Activated CD4-positive, alpha-beta memory T cell treated with anti-CD3 and anti-CD28 coated beads, Interleukin-2, amount 10 ng/mL, durations not matched to agents 7 days and 5 days (primary cell): ENCODE results near the gene PLEKHG3. TPM values are rescaled to one million over a fixed set of nuclear protein-coding genes. Genes with fewer than 3 reads are reported as not detected.

ENCODE experiments used
- CTCF ChIA-PET: fragments of 350-600 bp; sonication (Branson Sonifier 250); formaldehyde crosslinking; loops from one replicate; lab custom pipeline; 2021; ENCODE audit warnings: antibody characterized with exemption, inconsistent platforms; lab: Charles Lee
- POLR2A ChIA-PET: fragments of 350-600 bp; sonication (Branson Sonifier 250); formaldehyde crosslinking; loops from one replicate; lab custom pipeline; 2021; ENCODE audit warnings: antibody characterized with exemption; lab: Charles Lee
- DNase-seq: peaks from one replicate; pipeline ENCODE4 v3.0.0-alpha.2; 2020
- H3K27ac Mint-ChIP-seq: one replicate; pipeline ENCODE4 v1.8.0; 2021; ENCODE audit warnings: mild to moderate bottlenecking, mixed read lengths
- H3K27me3 Mint-ChIP-seq: one replicate; pipeline ENCODE4 v1.8.0; 2021; ENCODE audit warnings: mixed read lengths
- H3K36me3 Mint-ChIP-seq: one replicate; pipeline ENCODE4 v1.8.0; 2021; ENCODE audit warnings: low read depth, mixed read lengths
- H3K4me1 Mint-ChIP-seq: one replicate; pipeline ENCODE4 v1.8.0; 2021; ENCODE audit warnings: mixed read lengths
- H3K4me3 Mint-ChIP-seq: one replicate; pipeline ENCODE4 v1.8.0; 2021; ENCODE audit warnings: mild to moderate bottlenecking, mixed read lengths
- H3K9me3 Mint-ChIP-seq: one replicate; pipeline ENCODE4 v1.8.0; 2021; ENCODE audit warnings: mixed read lengths
- total RNA-seq, 2 experiments: library from RNA; stranded (reverse); gene quantifications; one replicate each; pipeline ENCODE4 v1.2.3, GENCODE V29; 2021

PLEKHG3 gene
- total RNA-seq, 2 experiments from 2014 or later: 126 to 133 TPM

DNA sequence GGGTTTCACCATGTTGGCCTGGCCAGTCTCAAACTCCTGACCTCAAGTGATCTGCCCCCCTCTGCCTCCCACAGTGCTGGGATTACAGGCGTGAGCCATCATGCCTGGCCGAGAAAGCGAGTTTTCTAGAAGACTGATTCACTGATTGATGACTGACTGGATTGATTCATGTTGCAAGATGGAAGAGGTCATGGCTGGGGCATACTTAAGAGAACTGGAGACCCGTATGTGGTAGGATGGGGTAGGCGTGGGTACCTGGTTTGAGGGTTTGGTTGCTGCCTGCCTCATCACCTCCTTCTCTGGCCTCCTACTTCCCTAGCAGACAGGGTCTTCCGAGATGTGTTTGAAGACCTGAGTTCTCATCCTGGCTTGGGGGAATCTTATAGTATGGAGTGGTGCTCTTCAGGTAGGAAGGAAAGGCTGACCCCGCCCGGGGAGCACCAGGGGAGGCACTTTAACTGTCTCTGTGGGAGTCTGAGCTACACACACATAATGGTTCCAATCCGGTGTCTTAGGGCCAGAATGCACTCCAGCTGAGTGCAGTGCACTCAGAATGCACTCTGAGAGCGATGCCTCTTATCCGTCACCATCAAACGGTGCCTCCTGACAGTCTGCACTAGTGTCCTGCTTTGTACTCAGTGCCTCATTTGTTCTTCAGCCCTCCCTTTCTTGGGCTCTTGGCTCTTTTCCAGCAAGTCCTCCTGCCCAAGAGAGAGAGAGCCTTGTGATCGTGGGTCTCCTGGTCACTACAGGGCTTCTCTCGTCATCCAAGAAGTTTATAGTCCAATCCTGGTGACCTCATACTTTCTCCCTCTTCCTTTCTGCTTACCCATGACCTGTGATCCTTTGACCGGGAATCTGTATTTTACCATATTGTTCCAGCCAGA, 19.7 kb downstream of the PLEKHG3 start:
- peaks cover 99% of the 10 kb centered on the region for H3K4me1 Mint-ChIP-seq
- DNase-seq: peak; percentile 59
- H3K9me3 Mint-ChIP-seq: no peaks in the 10 kb centered on the region
- POLR2A ChIA-PET: interaction anchor here (0.9 to 9.1 kb wide), 16 partner anchors 11 to 191 kb away, joined by 3 to 230 read pairs (median 5); partner anchors contain the start of gene PLEKHG3
- CTCF ChIA-PET: interaction anchor here (1.0 to 4.3 kb wide), 9 partner anchors 17 to 53 kb away, joined by 3 to 30 read pairs (median 7); no protein-coding TSS in a partner anchor
- no peaks in the 10 kb centered on the region for H3K27me3 Mint-ChIP-seq
- H3K36me3 Mint-ChIP-seq: peaks cover 69% of the 10 kb centered on the region
- peak overlapping the region; percentile 76 for H3K4me3 Mint-ChIP-seq
- H3K27ac Mint-ChIP-seq: peak overlapping the region; percentile 96

DNA sequence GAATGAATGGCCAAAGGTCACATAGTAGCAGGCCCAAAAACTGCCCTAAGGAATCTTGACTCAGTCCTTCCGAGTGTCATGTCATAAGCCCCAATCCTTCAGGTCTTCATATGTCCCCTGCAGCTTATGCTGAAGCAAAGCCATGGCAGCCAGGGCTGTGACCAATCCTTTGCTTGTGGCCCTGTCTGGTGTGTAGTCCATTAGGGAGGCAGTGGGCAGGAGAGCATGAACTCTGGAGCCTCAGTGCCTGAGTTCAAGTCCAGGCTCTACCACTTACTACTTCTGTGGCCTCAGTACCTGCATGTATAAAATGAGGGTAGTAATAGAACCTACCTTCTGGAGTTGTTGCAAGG, 20.3 kb downstream of the PLEKHG3 start:
- no peak for DNase-seq
- ChIA-PET CTCF (interaction anchor here (1.0 to 4.3 kb wide), 8 partner anchors 10 to 52 kb away, joined by 3 to 30 read pairs (median 4); no protein-coding TSS in a partner anchor), POLR2A (interaction anchor here (1.1 to 9.1 kb wide), 8 partner anchors 11 to 191 kb away, joined by 3 to 230 read pairs (median 16); partner anchors contain the start of gene PLEKHG3)
- peaks cover 100% of the 10 kb centered on the region for H3K4me1 Mint-ChIP-seq
- H3K27me3 Mint-ChIP-seq: no peaks in the 10 kb centered on the region
- H3K36me3 Mint-ChIP-seq: peaks cover 72% of the 10 kb centered on the region
- peak overlapping the region; percentile 76 for H3K4me3 Mint-ChIP-seq
- no peaks in the 10 kb centered on the region for H3K9me3 Mint-ChIP-seq
- peak overlapping the region; percentile 96 for H3K27ac Mint-ChIP-seq

DNA sequence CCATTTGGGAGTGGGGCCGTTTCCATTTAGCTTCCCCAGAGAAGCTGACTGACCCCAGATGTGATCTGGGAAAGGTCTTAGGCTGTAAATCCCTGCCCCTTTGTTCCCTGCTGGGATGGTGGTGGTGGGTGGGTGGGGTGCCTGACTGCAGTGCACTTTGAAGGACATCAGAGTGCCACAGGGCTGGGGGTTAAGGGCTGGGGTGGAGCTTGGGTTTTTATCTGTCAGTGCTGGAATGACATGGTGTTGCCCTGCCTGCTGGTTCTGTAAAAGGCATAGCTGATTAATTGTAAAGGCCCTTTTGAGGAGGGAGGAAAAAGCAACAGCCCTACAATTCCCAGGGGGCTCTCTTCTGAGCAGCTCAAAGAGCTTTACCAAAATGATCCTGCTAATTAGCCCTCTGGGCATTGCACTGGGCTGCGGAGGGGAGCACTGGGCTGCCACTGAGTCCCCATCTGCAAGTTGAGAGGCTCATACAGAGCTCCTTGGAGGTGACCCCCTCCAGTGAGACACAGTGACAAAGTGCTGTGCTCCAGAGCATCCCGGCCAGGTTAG, 21.1 kb downstream of the PLEKHG3 start:
- peak overlapping the region; percentile 96 for H3K27ac Mint-ChIP-seq

DNA sequence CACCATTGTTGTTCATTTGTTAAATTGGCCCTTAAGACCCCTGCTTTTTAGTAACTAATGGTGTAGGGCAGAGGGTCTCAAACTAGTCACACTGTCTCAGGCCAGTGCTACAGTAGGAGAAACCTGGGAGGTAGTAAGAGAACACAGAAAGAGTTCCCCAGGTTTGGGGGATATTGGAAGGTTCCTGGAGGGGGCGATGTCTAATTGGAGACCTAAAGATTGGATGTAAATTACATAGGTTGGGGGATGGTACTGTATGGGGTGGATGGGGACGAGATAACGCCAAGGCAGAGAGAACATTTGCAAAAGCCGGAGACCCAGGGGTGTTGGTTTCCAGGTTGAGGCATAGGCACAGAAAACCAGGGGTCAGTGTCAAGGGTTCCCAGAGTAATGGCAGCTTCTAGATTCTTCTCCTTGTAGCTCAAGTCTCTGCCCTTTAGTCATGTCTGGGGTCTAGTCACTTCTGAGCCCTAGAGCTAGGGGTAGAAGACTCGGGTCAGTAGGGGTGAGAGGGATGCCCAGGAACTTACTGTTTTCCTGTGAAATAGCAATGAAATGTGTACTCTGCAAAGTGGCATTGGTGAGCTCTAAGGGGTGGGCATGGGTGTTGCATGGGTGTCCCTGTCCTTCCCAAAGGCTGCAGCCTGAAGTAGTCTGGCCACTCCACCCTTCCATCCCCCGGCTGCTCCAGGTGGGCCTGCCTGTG, 21.8 kb downstream of the PLEKHG3 start:
- peaks cover 97% of the 10 kb centered on the region for H3K4me1 Mint-ChIP-seq
- H3K27me3 Mint-ChIP-seq: no peaks in the 10 kb centered on the region
- H3K27ac Mint-ChIP-seq: peak overlapping the region; percentile 96
- no peaks in the 10 kb centered on the region for H3K9me3 Mint-ChIP-seq
- DNase-seq: no peak
- ChIA-PET POLR2A (interaction anchor here (0.8 to 9.1 kb wide), 10 partner anchors 9 to 52 kb away, joined by 3 to 230 read pairs (median 4); partner anchors contain the start of gene PLEKHG3), CTCF (interaction anchor here (1.0 to 3.0 kb wide), 8 partner anchors 8 to 56 kb away, joined by 3 to 11 read pairs (median 4); no protein-coding TSS in a partner anchor)
- H3K36me3 Mint-ChIP-seq: peaks cover 73% of the 10 kb centered on the region
- peak overlapping the region; percentile 76 for H3K4me3 Mint-ChIP-seq

More for the DNA sequence above, 21.1 kb downstream of the PLEKHG3 start:
- Mint-ChIP-seq H3K9me3 (no peaks in the 10 kb centered on the region), H3K36me3 (peaks cover 72% of the 10 kb centered on the region), H3K4me1 (peaks cover 100% of the 10 kb centered on the region), H3K27me3 (no peaks in the 10 kb centered on the region), H3K4me3 (peak overlapping the region; percentile 76)
- ChIA-PET POLR2A (interaction anchor here (1.1 to 9.1 kb wide), 10 partner anchors 10 to 190 kb away, joined by 3 to 230 read pairs (median 4); partner anchors contain the start of gene PLEKHG3), CTCF (interaction anchor here (1.0 to 3.0 kb wide), 8 partner anchors 9 to 55 kb away, joined by 3 to 11 read pairs (median 4); no protein-coding TSS in a partner anchor)
- DNase-seq: no peak

DNA sequence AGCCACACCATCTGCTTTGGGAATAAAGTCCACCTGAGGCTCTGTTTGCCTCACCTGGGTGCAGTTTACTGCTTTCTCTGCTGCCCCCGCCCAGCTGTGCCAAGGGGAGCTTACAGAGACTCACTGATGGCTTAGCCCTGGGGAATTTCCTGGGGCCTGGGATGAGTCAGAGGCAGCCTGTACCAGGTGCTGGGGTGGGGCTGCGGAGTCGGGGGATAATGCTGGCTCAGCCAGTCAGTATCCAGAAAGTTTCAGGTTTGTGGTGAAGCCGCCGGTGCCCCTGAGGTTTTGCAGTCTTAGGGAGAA, 22.3 kb downstream of the PLEKHG3 start:
- Mint-ChIP-seq H3K4me1 (peaks cover 94% of the 10 kb centered on the region), H3K36me3 (peaks cover 76% of the 10 kb centered on the region), H3K9me3 (no peaks in the 10 kb centered on the region), H3K27me3 (no peaks in the 10 kb centered on the region), H3K4me3 (no peak overlapping the region), H3K27ac (peak overlapping the region; percentile 96)
- DNase-seq: peak; percentile 59
- ChIA-PET POLR2A (interaction anchor here (0.8 to 9.1 kb wide), 7 partner anchors 12 to 52 kb away, joined by 3 to 230 read pairs (median 4); partner anchors contain the start of gene PLEKHG3), CTCF (interaction anchor here (1.1 to 1.2 kb wide), 2 partner anchors 21 to 27 kb away, joined by 3 to 5 read pairs; no protein-coding TSS in a partner anchor)

DNA sequence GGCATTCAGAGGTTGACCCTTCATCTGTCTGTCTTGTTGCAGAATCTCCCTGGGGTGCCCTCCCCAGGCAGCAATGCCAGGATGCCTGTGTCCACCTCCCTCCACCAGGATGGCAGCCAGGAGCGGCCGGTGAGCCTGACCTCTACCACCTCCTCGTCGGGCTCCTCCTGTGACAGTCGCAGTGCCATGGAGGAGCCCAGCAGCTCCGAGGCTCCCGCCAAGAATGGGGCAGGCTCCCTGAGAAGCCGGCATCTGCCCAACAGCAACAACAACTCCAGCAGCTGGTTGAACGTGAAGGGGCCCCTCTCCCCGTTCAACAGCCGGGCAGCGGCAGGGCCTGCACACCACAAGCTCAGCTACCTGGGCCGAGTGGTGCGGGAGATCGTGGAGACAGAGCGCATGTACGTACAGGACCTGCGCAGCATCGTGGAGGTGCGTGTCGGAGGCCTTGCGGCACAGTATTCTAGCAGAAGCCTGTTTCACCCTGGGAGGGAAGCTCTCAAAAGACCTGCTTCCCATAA, 23.4 kb downstream of the PLEKHG3 start:
- CTCF ChIA-PET: interaction anchor here (0.7 kb wide), 1 partner anchor 23 kb away, joined by 3 read pairs; no protein-coding TSS in a partner anchor
- Mint-ChIP-seq H3K9me3 (no peaks in the 10 kb centered on the region), H3K4me1 (peaks cover 86% of the 10 kb centered on the region), H3K27me3 (no peaks in the 10 kb centered on the region), H3K36me3 (peaks cover 79% of the 10 kb centered on the region), H3K4me3 (no peak overlapping the region), H3K27ac (peak overlapping the region; percentile 96)
- POLR2A ChIA-PET: interaction anchor here (0.9 to 9.1 kb wide), 6 partner anchors 13 to 53 kb away, joined by 3 to 230 read pairs (median 4); partner anchors contain the start of gene PLEKHG3
- DNase-seq: no peak

DNA sequence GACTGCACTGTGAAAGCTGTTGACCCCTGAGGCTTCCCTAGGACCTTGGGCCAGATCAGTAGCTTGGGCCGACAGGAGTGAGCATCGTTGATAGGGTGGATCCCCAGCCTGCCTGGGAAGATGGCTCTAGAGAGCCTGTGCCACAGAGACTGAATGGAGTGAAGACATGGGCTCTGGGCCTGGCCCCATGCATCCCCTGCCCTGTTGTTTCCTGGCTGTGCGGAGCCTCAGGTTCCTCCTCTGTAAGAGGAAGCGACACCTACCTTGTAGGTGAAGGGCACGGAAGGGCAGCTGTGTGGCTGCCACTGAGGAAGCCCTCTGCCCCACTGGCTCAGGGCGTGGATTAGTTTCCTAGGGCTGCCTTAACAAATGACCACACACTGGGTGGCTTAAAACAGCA, 23.9 kb downstream of the PLEKHG3 start:
- peak overlapping the region; percentile 96 for H3K27ac Mint-ChIP-seq
- no peak for DNase-seq
- H3K4me1 Mint-ChIP-seq: peaks cover 83% of the 10 kb centered on the region
- POLR2A ChIA-PET: interaction anchor here (0.9 to 9.1 kb wide), 4 partner anchors 14 to 22 kb away, joined by 3 to 230 read pairs (median 3); partner anchors contain the start of gene PLEKHG3
- no peak overlapping the region for H3K4me3 Mint-ChIP-seq
- CTCF ChIA-PET: interaction anchor here (0.7 kb wide), 1 partner anchor 23 kb away, joined by 3 read pairs; no protein-coding TSS in a partner anchor
- H3K9me3 Mint-ChIP-seq: no peaks in the 10 kb centered on the region
- H3K36me3 Mint-ChIP-seq: peaks cover 79% of the 10 kb centered on the region
- H3K27me3 Mint-ChIP-seq: no peaks in the 10 kb centered on the region

DNA sequence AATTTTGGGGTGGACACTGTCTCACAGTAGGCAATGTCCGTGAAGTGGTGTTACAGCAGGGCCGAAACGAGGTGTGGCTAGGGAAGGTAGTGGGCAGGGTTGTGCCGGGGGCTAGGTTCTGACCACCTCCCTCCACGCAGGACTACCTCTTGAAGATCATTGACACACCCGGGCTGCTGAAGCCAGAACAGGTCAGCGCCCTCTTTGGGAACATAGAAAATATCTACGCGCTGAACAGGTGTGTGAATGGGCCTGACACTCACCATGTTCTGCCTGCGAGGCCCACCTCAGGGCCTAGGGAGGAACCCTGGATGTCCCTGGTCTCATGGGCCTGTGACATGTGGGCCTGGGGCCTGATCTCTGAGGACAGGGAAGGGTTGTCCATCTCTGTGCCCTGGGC, 24.6 kb downstream of the PLEKHG3 start:
- CTCF ChIA-PET: no interaction called here
- Mint-ChIP-seq H3K4me1 (peaks cover 83% of the 10 kb centered on the region), H3K27me3 (no peaks in the 10 kb centered on the region), H3K9me3 (no peaks in the 10 kb centered on the region), H3K27ac (peak overlapping the region; percentile 96), H3K4me3 (no peak overlapping the region), H3K36me3 (peaks cover 81% of the 10 kb centered on the region)
- no peak for DNase-seq
- POLR2A ChIA-PET: interaction anchor here (9.1 kb wide), 1 partner anchor 22 kb away, joined by 230 read pairs; the partner anchor contains the start of gene PLEKHG3

DNA sequence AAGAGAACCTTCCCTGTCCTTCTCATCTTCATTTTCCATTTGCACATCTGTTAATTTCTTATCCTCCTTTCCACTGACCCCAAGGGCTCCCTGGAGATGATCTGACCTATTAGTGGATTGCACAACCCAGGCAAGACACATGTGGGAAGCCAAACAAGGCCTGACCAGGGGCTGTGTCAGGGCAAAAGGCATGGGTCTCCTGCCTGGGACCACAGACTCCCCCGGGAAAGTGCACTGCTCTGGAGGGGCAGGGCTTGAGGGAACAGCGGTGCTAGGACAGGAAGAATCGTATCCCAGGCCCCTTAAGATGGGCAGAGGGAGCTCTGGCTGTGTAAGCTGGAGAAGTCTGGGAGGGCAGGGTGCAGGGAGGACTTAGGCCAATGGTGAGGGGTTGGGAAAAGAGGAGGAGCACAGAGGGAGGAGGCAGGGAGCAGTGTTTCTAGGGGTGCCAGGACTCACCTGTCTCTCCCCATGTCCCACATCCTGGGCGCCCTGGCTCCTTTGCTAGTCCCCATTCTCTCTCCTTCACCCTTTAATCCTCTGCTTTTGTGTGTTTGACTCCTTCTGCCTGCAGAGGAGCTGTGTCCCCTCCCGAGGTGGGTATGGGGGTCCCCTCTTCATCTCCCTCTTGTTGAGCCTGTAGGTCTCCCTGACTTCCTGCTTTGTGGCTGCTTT, 25.3 kb downstream of the PLEKHG3 start:
- no peaks in the 10 kb centered on the region for H3K9me3 Mint-ChIP-seq
- peaks cover 82% of the 10 kb centered on the region for H3K4me1 Mint-ChIP-seq
- H3K4me3 Mint-ChIP-seq: no peak overlapping the region
- peaks cover 80% of the 10 kb centered on the region for H3K36me3 Mint-ChIP-seq
- no peak for DNase-seq
- H3K27ac Mint-ChIP-seq: peak overlapping the region; percentile 73
- CTCF ChIA-PET: no interaction called here
- POLR2A ChIA-PET: no interaction called here
- no peaks in the 10 kb centered on the region for H3K27me3 Mint-ChIP-seq

DNA sequence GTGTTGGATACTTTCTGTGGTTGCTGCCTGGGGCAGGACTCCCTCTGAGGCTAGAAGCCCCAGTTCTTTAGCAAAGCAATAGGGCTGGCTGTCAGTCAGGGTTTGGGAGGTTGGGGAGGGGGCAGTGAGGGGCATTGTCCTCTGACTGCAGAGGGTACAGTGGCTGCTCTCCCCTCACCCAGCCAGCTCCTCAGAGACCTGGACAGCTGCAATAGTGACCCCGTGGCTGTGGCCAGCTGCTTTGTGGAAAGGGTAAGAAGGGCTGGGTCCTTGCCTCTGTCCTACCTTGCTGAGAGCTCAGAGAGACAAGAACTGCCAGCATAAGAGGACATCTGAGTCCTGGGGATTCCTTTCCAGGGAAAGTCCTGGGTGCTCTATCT, 25.8 kb downstream of the PLEKHG3 start:
- DNase-seq: no peak
- Mint-ChIP-seq H3K9me3 (no peaks in the 10 kb centered on the region), H3K27ac (peak overlapping the region; percentile 73), H3K27me3 (no peaks in the 10 kb centered on the region), H3K36me3 (peaks cover 80% of the 10 kb centered on the region), H3K4me1 (peaks cover 82% of the 10 kb centered on the region), H3K4me3 (no peak overlapping the region)
- POLR2A ChIA-PET: no interaction called here
- CTCF ChIA-PET: no interaction called here

DNA sequence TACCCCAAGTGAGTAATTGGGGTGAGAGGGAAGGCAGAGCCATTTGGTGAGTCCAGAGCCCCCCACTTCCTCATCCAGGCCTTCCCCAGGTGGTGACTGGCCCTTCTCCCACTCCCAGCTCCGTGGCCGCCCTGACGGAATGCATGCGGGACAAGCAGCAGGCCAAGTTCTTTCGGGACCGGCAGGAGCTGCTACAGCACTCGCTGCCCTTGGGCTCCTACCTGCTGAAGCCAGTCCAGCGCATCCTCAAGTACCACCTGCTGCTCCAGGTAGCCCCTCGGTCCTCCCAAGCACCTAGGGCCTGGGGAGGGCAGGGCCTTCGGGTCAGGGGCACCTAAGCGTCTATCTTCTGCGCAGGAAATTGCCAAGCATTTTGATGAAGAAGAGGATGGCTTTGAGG, 26.5 kb downstream of the PLEKHG3 start:
- DNase-seq: no peak
- Mint-ChIP-seq H3K4me3 (no peak overlapping the region), H3K36me3 (peaks cover 84% of the 10 kb centered on the region), H3K4me1 (peaks cover 82% of the 10 kb centered on the region), H3K27ac (peak overlapping the region; percentile 73), H3K9me3 (no peaks in the 10 kb centered on the region), H3K27me3 (no peaks in the 10 kb centered on the region)
- ChIA-PET POLR2A (no interaction called here), CTCF (no interaction called here)
